Activated CD4-positive, alpha-beta T cell treated with anti-CD3 and anti-CD28 coated beads, Interleukin-10, Interleukin-2, amounts not matched to agents 100 ng/mL and 50 ng/mL, durations not matched to agents 16 hours and 8 hours (primary cell): ENCODE measurements around the gene AEN.

Source experiments
- DNase-seq: peaks from one replicate; pipeline ENCODE4 v3.0.0-alpha.2; 2020

AEN gene, protein sequence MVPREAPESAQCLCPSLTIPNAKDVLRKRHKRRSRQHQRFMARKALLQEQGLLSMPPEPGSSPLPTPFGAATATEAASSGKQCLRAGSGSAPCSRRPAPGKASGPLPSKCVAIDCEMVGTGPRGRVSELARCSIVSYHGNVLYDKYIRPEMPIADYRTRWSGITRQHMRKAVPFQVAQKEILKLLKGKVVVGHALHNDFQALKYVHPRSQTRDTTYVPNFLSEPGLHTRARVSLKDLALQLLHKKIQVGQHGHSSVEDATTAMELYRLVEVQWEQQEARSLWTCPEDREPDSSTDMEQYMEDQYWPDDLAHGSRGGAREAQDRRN

GRCh38 chr15:88620995-88621772 is at the start of gene AEN:
TSS of gene AEN (plus strand) at chr15:88621340. CDS start at chr15:88626210, 4,870 bp downstream.
- peak; percentile 98 for DNase-seq

DNA sequence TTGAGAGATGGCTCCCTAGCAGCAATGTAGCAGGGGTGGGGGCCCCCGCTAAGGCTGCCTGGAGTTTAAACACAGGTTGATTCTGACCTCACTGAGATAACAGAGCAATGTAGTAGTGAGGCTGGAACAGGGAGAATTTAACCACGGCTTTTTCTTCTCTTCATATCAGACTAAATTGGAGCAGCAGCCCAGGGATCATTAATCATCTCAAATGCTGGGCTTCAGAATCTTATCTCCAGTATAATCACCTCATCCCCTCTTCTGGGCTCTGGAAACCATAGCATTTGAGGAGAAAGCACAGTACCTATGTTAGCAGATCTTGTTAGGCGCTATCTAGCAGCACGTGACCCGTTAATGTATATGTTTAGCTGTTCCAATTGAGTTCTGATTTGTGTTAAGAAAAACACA is 49.3 kb upstream of the AEN start:
- DNase-seq: no peak

DNA sequence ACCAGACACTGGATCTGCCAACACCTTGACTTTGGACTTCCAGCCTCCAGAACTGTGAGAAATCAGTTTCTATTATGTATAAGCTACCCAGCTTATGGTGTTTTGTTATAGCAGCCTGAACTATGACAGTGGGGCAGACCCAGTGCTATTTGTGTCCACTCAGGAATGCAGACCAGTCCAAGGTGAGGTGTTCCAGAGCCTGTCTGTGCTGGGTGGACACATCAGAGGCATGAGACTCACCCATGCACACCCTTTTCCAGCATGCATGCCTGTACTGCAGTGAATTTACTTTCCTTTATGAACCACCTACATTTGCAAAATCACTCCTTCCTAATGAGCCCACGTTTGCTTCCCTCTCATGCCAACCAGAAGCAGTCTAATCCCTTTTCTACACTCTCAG is 47.1 kb upstream of the AEN start:
- no peak for DNase-seq

DNA sequence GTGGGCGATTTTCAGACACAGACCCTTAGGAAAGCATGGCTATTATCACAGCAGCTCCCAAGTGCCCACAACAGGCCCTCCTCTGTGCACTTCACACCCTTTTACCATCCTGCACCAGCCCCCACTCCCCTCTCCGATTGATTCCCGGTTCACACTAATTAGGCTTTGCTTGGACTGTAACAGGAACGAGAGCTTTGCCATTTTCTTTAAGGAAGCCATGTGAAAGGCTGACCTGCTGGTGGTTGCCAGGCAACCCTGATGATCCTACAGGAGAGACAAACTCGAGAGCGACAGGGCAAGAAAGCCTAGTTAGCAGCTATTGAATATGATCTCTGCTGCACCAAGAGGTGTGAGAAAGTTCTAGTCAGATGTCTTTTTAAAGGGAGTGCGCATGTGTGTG is 46.5 kb upstream of the AEN start:
- no peak for DNase-seq

- no peak for DNase-seq
These were observed 41.8 kb upstream of the AEN start for GRCh38 chr15:88579322-88579721.

DNA sequence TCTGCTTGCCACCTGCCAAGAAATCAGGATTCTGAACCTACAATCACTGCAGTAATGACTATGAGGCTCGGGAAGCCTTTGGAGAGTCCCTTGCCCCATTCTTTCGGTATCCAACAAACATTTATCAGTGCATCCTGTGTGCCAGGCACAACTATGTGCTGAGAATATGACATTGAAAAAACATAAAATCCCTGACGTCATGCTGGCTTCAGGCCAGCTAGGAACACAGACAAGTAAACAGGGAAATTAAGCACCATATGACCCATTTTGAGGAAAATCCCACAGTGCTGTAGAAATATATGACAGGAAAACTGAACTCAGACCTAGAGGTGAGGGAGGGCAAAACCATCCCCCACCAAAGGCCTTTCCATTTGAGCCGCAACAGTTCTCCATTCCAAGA is 40.6 kb upstream of the AEN start:
- DNase-seq: no peak

DNA sequence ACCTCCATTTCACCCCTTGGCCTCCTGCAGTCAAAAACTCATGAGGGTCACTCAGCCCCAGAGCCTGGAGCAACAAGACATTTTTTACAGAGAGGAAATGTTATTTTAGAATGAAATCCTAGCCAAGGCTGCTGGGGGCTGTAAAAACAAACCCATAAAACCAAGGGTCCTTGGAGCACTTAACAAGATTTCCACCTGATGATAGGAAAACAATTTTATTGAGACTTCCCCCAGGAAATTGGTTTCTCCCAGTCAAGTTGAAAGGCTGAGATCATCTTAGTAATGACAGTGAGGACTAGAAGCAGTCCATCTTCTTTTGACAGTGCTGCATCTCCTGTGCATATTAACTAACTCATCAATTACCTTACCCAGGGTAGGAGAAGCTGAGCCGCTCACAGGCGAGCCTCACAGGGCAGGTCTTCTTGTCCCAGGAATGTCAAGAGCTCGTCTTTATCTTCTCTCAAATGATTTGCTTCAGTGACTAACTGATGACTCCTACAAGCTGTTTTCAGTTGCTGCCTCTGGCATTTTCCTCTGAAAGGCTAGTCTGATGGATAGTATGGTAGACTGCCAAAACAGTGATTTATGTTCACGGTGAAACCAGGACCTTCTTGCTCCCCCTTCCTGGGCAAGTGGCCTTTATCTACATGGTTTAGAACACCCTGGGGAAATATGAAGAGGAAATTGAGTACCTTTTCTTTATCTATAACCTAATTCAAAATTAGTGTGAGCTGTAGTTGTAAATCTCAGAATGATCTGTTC is 34.6 kb upstream of the AEN start:
- DNase-seq: no peak

DNA sequence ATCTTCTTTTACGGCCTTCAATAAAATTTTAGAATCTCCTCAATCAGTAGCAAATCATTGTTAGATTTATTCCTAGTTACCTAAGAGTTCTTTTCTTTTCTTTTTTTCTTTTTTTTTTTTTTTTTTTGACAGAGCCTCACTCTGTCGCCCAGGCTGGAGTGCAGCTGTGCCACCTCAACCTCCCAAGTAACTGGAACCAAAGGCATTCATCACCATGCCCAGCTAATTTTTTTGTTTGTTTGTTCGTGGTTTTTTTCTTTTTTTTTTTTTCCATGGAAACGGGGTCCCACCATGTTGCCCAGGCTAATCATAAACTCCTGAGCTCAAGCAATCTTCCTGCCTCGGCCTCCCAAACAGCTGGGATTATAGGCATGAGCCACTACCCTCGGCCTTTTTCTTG is 30.4 kb upstream of the AEN start:
- DNase-seq: no peak

DNA sequence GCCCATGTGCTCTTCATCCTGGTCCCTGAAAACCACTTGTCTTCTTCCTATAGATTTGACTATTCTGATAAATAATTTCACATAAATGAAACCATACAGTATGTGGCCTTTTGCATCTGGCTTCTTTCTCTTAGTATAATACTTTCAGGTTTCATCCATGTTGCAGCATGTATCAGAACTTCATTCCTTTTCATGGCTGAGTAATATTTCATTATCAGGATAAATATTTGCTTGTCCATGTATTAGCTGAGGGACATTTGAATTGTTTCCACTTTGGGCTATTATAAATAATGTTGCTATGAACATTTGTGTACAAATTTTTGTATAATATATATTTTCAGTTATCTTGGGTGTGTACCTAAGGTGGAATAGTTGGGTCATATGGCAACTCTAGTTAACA is 29.8 kb upstream of the AEN start:
- no peak for DNase-seq

- DNase-seq: no peak
These were observed 17.3 kb upstream of the AEN start for GRCh38 chr15:88603885-88604284.

- no peak for DNase-seq
These were observed 16.6 kb upstream of the AEN start for GRCh38 chr15:88604381-88605188.

- no peak for DNase-seq
These were observed 15.7 kb upstream of the AEN start for GRCh38 chr15:88605189-88606069.

GRCh38 chr15:88606070-88606794 is 14.9 kb upstream of the AEN start:
- DNase-seq: no peak

GRCh38 chr15:88607951-88608350 is 13.2 kb upstream of the AEN start:
- DNase-seq: no peak

DNA sequence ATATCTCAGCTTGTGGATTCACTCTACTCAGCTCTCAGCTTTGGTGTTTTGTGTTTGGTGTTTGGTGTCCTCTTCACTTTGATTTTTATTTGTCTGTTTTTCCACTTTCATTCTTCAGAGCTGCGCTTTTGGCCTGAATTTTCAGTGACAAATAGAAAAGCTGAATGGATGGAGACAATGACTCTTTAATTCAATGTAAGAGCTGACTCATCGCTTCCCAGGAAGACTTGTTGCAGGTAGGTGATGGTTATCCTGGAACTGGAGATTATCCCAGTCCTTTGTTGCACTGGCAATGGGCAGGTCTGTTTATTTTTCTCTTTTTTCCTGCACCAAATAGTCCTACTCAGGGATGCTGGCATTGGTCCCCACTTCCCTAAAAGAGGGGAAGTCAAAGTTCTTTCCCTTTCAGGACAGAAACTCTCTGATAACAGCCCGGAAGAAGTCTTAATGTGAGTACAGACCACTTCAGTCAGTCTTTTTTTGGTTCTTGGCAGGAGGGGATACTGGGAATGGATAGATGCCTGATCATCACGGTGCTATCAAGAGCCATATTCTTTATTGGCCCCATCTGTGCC is 12.4 kb upstream of the AEN start:
- DNase-seq: no peak

- no peak for DNase-seq
These were observed 11.6 kb upstream of the AEN start for GRCh38 chr15:88609344-88610090.

DNA sequence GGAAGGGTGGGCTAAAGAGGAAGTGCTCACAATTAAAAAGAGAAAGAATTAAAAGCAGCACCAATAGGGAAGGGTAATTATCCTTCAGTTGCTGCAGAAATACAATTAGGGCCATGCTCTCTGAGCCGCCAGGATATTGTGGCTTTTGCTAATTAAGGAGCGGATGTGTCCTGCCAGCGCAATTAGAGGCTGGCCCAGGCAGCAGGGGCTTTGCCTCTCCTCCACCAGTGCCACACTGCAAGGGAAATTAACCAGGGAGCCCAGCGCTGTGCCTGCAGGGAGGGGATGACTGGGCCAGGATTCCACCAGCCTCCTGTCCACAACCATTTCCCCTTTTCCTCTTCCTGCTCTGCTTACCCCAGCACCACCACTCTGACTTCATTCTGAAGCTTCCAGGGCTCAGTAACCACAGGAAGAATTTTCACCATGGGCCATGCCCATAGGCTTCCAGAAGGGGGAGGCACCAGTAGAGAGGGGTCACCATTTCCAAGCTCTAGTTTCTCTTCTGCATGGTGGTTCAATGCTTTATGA is 10.4 kb upstream of the AEN start:
- no peak for DNase-seq

- no peak for DNase-seq
These were observed 8.8 kb upstream of the AEN start for GRCh38 chr15:88612186-88612796.
